GM10266 (cell line): ENCODE results near the gene RPS3.
"Not testable (repeated sequence)": the region's sequence is repeated elsewhere in the genome, so short reads cannot be mapped to it uniquely, and the experiment has no call there.

ENCODE experiments used
- DNase-seq: peaks from one replicate; pipeline ENCODE4 v3.0.0; 2012; ENCODE audit errors: extremely low spot score
- CTCF ChIP-seq: IDR thresholded peaks from 2 replicates; pipeline ENCODE4 v1.5.1; 2012; ENCODE audit warnings: mild to moderate bottlenecking, low read depth; ENCODE audit not compliant: control insufficient read depth, insufficient read depth; ENCODE audit errors: missing control alignments

The RPS3 gene

GRCh38 chr11:75406338-75406777 lies 7.0 kb downstream of the RPS3 start:
- TF ChIP-seq CTCF: no peak
- no peak for DNase-seq

GRCh38 chr11:75408957-75409219 lies 9.6 kb downstream of the RPS3 start:
- TF ChIP-seq CTCF: no peak

GRCh38 chr11:75409971-75410370 lies 10.7 kb downstream of the RPS3 start:
- DNase-seq: not testable (repeated sequence)

More at GRCh38 chr11:75408957-75409219, 9.6 kb downstream of the RPS3 start:
- DNase-seq: no peak

- DNase-seq: not testable (repeated sequence)
These were observed 13.8 kb downstream of the RPS3 start for GRCh38 chr11:75413146-75413545.

GRCh38 chr11:75413864-75414263 lies 14.5 kb downstream of the RPS3 start:
- no peak for TF ChIP-seq CTCF
- no peak for DNase-seq

- no peak for TF ChIP-seq CTCF
These were observed 21.1 kb downstream of the RPS3 start for GRCh38 chr11:75420224-75421034.

GRCh38 chr11:75421035-75421602 lies 21.8 kb downstream of the RPS3 start:
- DNase-seq: no peak
- no peak for TF ChIP-seq CTCF

More at GRCh38 chr11:75420224-75421034, 21.1 kb downstream of the RPS3 start:
- DNase-seq: no peak

- TF ChIP-seq CTCF: no peak
- no peak for DNase-seq
These were observed 22.6 kb downstream of the RPS3 start for GRCh38 chr11:75421902-75422247.
